ENCODE measurements around the gene GAB2. TPM values are rescaled to one million over a fixed set of nuclear protein-coding genes. Genes with fewer than 3 reads are reported as not detected.

GAB2 gene
- total and polyA plus RNA-seq, 2 of the 13 experiments (the other 11 are each of a cell fraction or from before 2014, with no cell fraction given), result 4.1 to 8.6 TPM

GRCh38 chr11:78170874-78171549, 246.6 kb downstream of the GAB2 start (continued):
- no peak for TF ChIP-seq YEATS2 (CRISPR knock-in tag; IDR thresholded peaks at IDR 0.05; ENCODE audit: borderline replicate concordance)
- TF ChIP-seq RCOR2 (CRISPR knock-in tag; IDR thresholded peaks at IDR 0.05), result peak; percentile 87
- no peak for TF ChIP-seq TBP (CRISPR knock-in tag; IDR thresholded peaks at IDR 0.05)
- peak; percentile 74; the same call in 1 of the 2 replicates for TF ChIP-seq SOX5 (CRISPR knock-in tag; IDR thresholded peaks at IDR 0.05; ENCODE audit: borderline replicate concordance)
- no peak for TF ChIP-seq ZNF709 (CRISPR knock-in tag; IDR thresholded peaks at IDR 0.05)
- no peak for TF ChIP-seq SRF (IDR thresholded peaks at IDR 0.05; ENCODE audit: low read depth, low read length)

GRCh38 chr11:78170413-78170812, 247.2 kb downstream of the GAB2 start:
- Histone ChIP-seq H3K9ac (ENCODE audit: insufficient read depth, low read depth, low read length) (no peak overlapping the region), H3K36me3 (replicated peaks in 1 of 2; ENCODE audit: control insufficient read depth in 1 of 2, insufficient read depth in 2 of 2, low read length in 2 of 2) (peaks cover 4 to 5% of the 10 kb centered on the region in 2 experiments; a peak in 2 of 5 replicates), H3K4me1 (ENCODE audit: insufficient read depth, low read length) (peaks cover 38% of the 10 kb centered on the region), H3K27ac (ENCODE audit: extremely low read length, insufficient read depth, low read length) (no peak overlapping the region), H3K4me2 (ENCODE audit: low read depth, low read length) (peak overlapping the region; percentile 21; the same call in 1 of the 2 replicates), H3K9me3 (ENCODE audit: low read length) (no peaks in the 10 kb centered on the region), H3K4me3 (replicated peaks in 1 of 3; ENCODE audit: insufficient read depth in 1 of 3, low read depth in 2 of 3, low read length in 3 of 3) (no peak overlapping the region), H3K79me2 (ENCODE audit: insufficient read depth, low read length) (no peaks in the 10 kb centered on the region), H4K20me1 (ENCODE audit: insufficient read depth, low read length) (no peaks in the 10 kb centered on the region; the same call in 1 of the 2 replicates), H3K27me3 (ENCODE audit: control insufficient read depth in 1 of 2, insufficient read depth in 2 of 2, low read length in 2 of 2) (no peaks in the 10 kb centered on the region), H2AFZ (ENCODE audit: low read length) (no peak overlapping the region)
- in situ Hi-C loops (cut with HindIII; ENCODE audit: extremely low pct_ligation_motif_present, low pct_unique_long_range_greater_than_20kb), result no loop called here
- ChIA-PET CTCF (ENCODE audit: low intra/inter-chr PET ratio, low total read pairs) (no interaction called here), POLR2A (interaction anchor here (0.8 to 2.0 kb wide), 12 partner anchors 9 to 119 kb away, joined by 3 to 15 read pairs (median 6); partner anchors contain the start of genes ALG8 and KCTD21)
- intact Hi-C loops (cut with micrococcal nuclease; ENCODE audit: unreplicated experiment), result no loop called here
- WGBS (ENCODE audit: low lambda C conversion rate), result 86% methylated on average over 8 of the region's 11 CpGs
- FAIRE-seq (no peak), DNase-seq (ENCODE audit: low spot score) (no peak), ATAC-seq (peak; percentile 18)
- no TSS peak for BruUV-seq (replicated peaks)
- no peak for TF ChIP-seq MAFG (CRISPR knock-in tag; IDR thresholded peaks at IDR 0.05)
- TF ChIP-seq ZNF687 (CRISPR knock-in tag; IDR thresholded peaks at IDR 0.05), result peak; percentile 37
- peak; percentile 42; the same call in 1 of the 2 replicates for TF ChIP-seq ZBTB38 (CRISPR knock-in tag; IDR thresholded peaks at IDR 0.05)
- no peak for TF ChIP-seq ZNF7 (CRISPR knock-in tag; IDR thresholded peaks at IDR 0.05)
